GM12878 (cell line): ENCODE results near the gene HABP2.

ENCODE experiments used
- BHLHE40 ChIP-seq, 2 experiments: fragments of 450-650 bp in 1 of 2; IDR thresholded peaks; 2 replicates each; pipeline ENCODE4 v1.6.1; 2011 to 2017; ENCODE audit warnings: low read depth in 2 of 2, borderline replicate concordance in 1 of 2, improper control_type of control experiment in 1 of 2, low read length in 1 of 2, mild to moderate bottlenecking in 1 of 2
- CHD2 ChIP-seq: IDR thresholded peaks from 2 replicates; pipeline ENCODE4 v1.6.1; 2011; ENCODE audit warnings: low read depth, low read length, improper control_type of control experiment, borderline replicate concordance
- CTCF ChIP-seq, 3 experiments: IDR thresholded peaks in 2 of 3; conservative IDR thresholded peaks in 1 of 3; 2 replicates each; pipeline ENCODE4 v1.5.1; 2011; ENCODE audit warnings: low read depth in 3 of 3, low read length in 3 of 3, mild to moderate bottlenecking in 3 of 3, control low read depth in 2 of 3, moderate library complexity in 2 of 3, inconsistent platforms in 1 of 3, mixed read lengths in 1 of 3; ENCODE audit not compliant: control insufficient read depth in 2 of 3, insufficient read depth in 1 of 3; ENCODE audit errors: extremely low read depth in 1 of 3
- EGR1 ChIP-seq, 2 experiments: IDR thresholded peaks; 1 replicate in 1 of 2; 2 replicates in 1 of 2; pipeline ENCODE4 v1.6.1; 2011 to 2012; ENCODE audit warnings: low read depth in 2 of 2, low read length in 2 of 2, borderline replicate concordance in 1 of 2, mild to moderate bottlenecking in 1 of 2, moderate library complexity in 1 of 2
- EP300 ChIP-seq, 2 experiments: fragments of 150-350 bp in 1 of 2; IDR thresholded peaks; 2 replicates each; pipeline ENCODE4 v1.6.1; 2011 to 2012; ENCODE audit warnings: low read depth in 2 of 2, low read length in 2 of 2, borderline replicate concordance in 1 of 2, improper control_type of control experiment in 1 of 2, inconsistent platforms in 1 of 2; ENCODE audit not compliant: control insufficient read depth in 1 of 2
- EZH2 ChIP-seq: IDR thresholded peaks from 2 replicates; pipeline ENCODE4 v1.6.1; 2012; ENCODE audit warnings: low read depth, mild to moderate bottlenecking, control low read depth, inconsistent platforms, low read length, borderline replicate concordance; ENCODE audit not compliant: control insufficient read depth
- STAT1 ChIP-seq: fragments of 450-650 bp; conservative IDR thresholded peaks from 2 replicates; pipeline ENCODE4 v1.6.1; 2014; ENCODE audit warnings: antibody characterized with exemption, mild to moderate bottlenecking
- TAF1 ChIP-seq: IDR thresholded peaks from 2 replicates; pipeline ENCODE4 v1.6.1; 2011; ENCODE audit warnings: mild to moderate bottlenecking, low read depth, low read length, borderline replicate concordance
- TF ChIP-seq, protein P1 (sequence below): fragments of 450-650 bp; IDR thresholded peaks from 2 replicates; pipeline ENCODE4 v1.6.1; 2016; ENCODE audit warnings: mild to moderate bottlenecking

DNA sequence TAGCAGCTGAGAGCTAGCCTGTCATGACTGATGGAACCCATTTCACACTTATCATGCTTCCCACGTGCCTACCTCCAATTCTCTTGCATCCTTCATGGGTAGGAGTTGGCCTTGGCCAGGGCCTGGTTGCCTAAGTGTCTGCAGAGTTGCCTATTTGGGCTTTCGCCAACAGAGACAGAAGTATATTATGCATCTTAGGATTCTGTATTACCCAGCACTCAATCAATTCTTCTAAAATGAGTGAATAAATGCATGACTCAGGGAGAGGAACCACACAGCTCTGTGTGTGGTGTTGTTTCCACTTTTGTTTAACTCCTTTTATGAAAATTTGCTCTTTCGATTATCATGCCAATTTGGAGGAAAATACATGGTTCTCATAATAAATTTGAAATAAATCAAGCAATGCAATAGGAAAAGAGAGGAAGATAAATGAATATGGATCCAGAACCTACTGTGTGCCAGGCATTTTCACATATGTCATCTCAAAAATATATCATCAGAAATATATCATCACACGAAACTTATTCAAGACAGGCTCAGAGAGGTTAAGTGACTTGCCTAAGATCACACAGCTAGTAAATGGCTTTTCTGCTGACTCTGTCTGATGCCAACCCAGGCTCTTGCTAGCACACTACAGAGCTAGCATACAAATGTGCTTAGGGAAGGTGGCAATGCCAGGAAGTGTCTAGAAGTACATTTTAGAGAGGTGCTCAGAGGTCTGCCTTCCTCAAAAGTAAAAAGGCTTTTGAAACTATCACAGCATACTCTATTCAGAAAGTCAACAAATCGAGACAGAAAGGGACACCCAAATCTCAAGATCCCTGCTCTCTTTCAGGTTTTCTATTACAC is 9.5 kb upstream of the HABP2 start:
- TF ChIP-seq EZH2 (no peak), CHD2 (no peak), EP300 (IDR thresholded peaks at IDR 0.05; ENCODE audit: borderline replicate concordance in 1 of 2, control insufficient read depth in 1 of 2, low read depth in 2 of 2, low read length in 2 of 2) (no peak), TAF1 (no peak), EGR1 (IDR thresholded peaks at IDR 0.05; ENCODE audit: borderline replicate concordance in 1 of 2, low read depth in 2 of 2, low read length in 2 of 2) (no peak), STAT1 (no peak), CTCF (IDR thresholded peaks at IDR 0.05 in 2 of 3, conservative IDR thresholded peaks at IDR 0.05 in 1 of 3; ENCODE audit: control insufficient read depth in 2 of 3, extremely low read depth in 1 of 3, insufficient read depth in 1 of 3, low read depth in 3 of 3, low read length in 3 of 3) (no peak), BHLHE40 (IDR thresholded peaks at IDR 0.05; ENCODE audit: borderline replicate concordance in 1 of 2, low read depth in 2 of 2, low read length in 1 of 2) (no peak)
- TF ChIP-seq, protein P1, sequence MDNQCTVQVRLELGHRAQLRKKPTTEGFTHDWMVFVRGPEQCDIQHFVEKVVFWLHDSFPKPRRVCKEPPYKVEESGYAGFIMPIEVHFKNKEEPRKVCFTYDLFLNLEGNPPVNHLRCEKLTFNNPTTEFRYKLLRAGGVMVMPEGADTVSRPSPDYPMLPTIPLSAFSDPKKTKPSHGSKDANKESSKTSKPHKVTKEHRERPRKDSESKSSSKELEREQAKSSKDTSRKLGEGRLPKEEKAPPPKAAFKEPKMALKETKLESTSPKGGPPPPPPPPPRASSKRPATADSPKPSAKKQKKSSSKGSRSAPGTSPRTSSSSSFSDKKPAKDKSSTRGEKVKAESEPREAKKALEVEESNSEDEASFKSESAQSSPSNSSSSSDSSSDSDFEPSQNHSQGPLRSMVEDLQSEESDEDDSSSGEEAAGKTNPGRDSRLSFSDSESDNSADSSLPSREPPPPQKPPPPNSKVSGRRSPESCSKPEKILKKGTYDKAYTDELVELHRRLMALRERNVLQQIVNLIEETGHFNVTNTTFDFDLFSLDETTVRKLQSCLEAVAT: no peak
